ENCODE results near the gene PLAGL1. TPM values are rescaled to one million over a fixed set of nuclear protein-coding genes. Genes with fewer than 3 reads are reported as not detected.

The PLAGL1 gene
- total and polyA plus RNA-seq, 7 donors: 2.5 to 15.4 (median 3.3) TPM

GRCh38 chr6:143955971-143956370 lies 52.1 kb downstream of the PLAGL1 start:
- TF ChIP-seq, protein P1, sequence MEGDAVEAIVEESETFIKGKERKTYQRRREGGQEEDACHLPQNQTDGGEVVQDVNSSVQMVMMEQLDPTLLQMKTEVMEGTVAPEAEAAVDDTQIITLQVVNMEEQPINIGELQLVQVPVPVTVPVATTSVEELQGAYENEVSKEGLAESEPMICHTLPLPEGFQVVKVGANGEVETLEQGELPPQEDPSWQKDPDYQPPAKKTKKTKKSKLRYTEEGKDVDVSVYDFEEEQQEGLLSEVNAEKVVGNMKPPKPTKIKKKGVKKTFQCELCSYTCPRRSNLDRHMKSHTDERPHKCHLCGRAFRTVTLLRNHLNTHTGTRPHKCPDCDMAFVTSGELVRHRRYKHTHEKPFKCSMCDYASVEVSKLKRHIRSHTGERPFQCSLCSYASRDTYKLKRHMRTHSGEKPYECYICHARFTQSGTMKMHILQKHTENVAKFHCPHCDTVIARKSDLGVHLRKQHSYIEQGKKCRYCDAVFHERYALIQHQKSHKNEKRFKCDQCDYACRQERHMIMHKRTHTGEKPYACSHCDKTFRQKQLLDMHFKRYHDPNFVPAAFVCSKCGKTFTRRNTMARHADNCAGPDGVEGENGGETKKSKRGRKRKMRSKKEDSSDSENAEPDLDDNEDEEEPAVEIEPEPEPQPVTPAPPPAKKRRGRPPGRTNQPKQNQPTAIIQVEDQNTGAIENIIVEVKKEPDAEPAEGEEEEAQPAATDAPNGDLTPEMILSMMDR (IDR thresholded peaks at IDR 0.05): no peak
- DNase-seq (no peak), ATAC-seq (no peak)
- peaks cover 0 to 3% (median 0%) of the 10 kb centered on the region in 3 donors for H3K27me3 ChIP-seq (ENCODE audit: insufficient read depth in 3 of 3, low read length in 2 of 3)
- no peak overlapping the region for H3K27ac ChIP-seq
- 92 to 97% (median 96%) methylated on average over 8 of the region's 8 CpGs for WGBS, 3 donors
- H3K36me3 ChIP-seq (ENCODE audit: insufficient read depth in 1 of 2, low read depth in 1 of 2): peaks cover 0 to 4% of the 10 kb centered on the region in 2 donors
- no peak overlapping the region for H3K4me3 ChIP-seq
- H3K9me3 ChIP-seq: no peaks in the 10 kb centered on the region
- intact Hi-C loops (cut with DNase I): no loop called here
- no peaks in the 10 kb centered on the region for H3K4me1 ChIP-seq

GRCh38 chr6:143953922-143954321 lies 54.1 kb downstream of the PLAGL1 start:
- H3K36me3 ChIP-seq (ENCODE audit: insufficient read depth in 1 of 2, low read depth in 1 of 2): peaks cover 0 to 4% of the 10 kb centered on the region in 2 donors
- H3K27me3 ChIP-seq (ENCODE audit: insufficient read depth in 3 of 3, low read length in 2 of 3): no peaks in the 10 kb centered on the region
- H3K4me3 ChIP-seq: no peak overlapping the region
- H3K9me3 ChIP-seq: no peaks in the 10 kb centered on the region
- DNase-seq (no peak), ATAC-seq (no peak)
- H3K27ac ChIP-seq: no peak overlapping the region
- TF ChIP-seq, protein P1 (IDR thresholded peaks at IDR 0.05): no peak
- 89 to 91% (median 90%) methylated on average over 4 of the region's 4 CpGs for WGBS, 3 donors
- no peaks in the 10 kb centered on the region for H3K4me1 ChIP-seq
- intact Hi-C loops (cut with DNase I): no loop called here

GRCh38 chr6:143952947-143953701 lies 54.9 kb downstream of the PLAGL1 start:
- intact Hi-C loops (cut with DNase I): no loop called here
- H3K36me3 ChIP-seq (ENCODE audit: insufficient read depth in 1 of 2, low read depth in 1 of 2): peaks cover 0 to 4% of the 10 kb centered on the region in 2 donors
- no peak for ATAC-seq

DNA sequence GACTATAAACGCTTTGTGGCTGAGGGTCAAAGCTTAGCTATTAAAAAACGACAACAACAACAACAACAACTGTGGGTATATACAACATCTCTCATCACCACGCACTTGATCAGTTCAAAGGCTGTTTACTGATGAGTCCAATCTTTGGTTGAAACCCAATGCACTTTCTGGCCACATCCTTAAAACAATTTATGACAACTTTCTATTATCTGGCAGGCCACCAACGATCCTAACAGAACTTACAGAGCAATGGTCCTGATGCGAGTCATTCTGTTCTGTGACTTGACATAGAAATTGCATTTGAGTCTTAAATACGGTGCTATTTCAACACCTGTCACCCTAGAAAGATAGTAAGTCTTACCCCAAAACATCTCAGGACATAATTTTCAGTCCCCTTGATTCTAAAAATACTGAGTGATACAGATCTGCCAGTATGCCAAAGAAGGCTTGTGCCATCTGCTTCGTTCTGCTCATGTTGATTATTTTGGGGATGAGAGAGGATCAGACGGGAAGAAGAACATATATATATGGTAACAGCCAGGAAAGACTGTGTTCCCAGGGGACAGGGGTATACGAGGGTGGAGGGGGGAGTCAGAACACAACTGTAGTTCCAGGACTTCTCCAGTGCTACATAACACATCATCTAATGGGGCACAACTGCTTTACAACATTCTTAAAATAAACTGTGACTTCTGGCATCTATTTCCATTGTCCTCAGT lies 55.8 kb downstream of the PLAGL1 start:
- Histone ChIP-seq H3K4me1 (no peaks in the 10 kb centered on the region), H3K4me3 (no peak overlapping the region), H3K36me3 (ENCODE audit: insufficient read depth in 1 of 2, low read depth in 1 of 2) (peaks cover 0 to 8% of the 10 kb centered on the region in 2 donors), H3K9me3 (no peaks in the 10 kb centered on the region), H3K27ac (no peak overlapping the region), H3K27me3 (ENCODE audit: insufficient read depth in 3 of 3, low read length in 2 of 3) (no peaks in the 10 kb centered on the region)
- DNase-seq: no peak
- WGBS, 3 donors: 61 to 68% (median 63%) methylated on average over 9 of the region's 9 CpGs
- no peak for ATAC-seq
- TF ChIP-seq, protein P1 (IDR thresholded peaks at IDR 0.05): no peak
- intact Hi-C loops (cut with DNase I): no loop called here

More at GRCh38 chr6:143952947-143953701, 54.9 kb downstream of the PLAGL1 start:
- H3K27ac ChIP-seq: no peak overlapping the region
- TF ChIP-seq, protein P1 (IDR thresholded peaks at IDR 0.05): no peak
- H3K9me3 ChIP-seq: no peaks in the 10 kb centered on the region
- no peaks in the 10 kb centered on the region for H3K4me1 ChIP-seq
- no peak for DNase-seq
- no peak overlapping the region for H3K4me3 ChIP-seq
- WGBS, 3 donors: 86 to 92% (median 91%) methylated on average over 4 of the region's 4 CpGs
- no peaks in the 10 kb centered on the region for H3K27me3 ChIP-seq (ENCODE audit: insufficient read depth in 3 of 3, low read length in 2 of 3)

All from psoas muscle (tissue), 8 donors.